IPS-11a (cell line): ENCODE data around the gene DAND5.

ENCODE experiments used
- H3K4me3 ChIP-seq: one replicate; pipeline ENCODE4 v1.5.1; 2013; ENCODE audit warnings: low read depth, low read length, control low read depth

Gene DAND5

GRCh38 chr19:13007292-13008045 is 38.1 kb downstream of the DAND5 start:
- no peak overlapping the region for H3K4me3 ChIP-seq

GRCh38 chr19:13008926-13009787 is 39.8 kb downstream of the DAND5 start:
- H3K4me3 ChIP-seq = no peak overlapping the region

DNA sequence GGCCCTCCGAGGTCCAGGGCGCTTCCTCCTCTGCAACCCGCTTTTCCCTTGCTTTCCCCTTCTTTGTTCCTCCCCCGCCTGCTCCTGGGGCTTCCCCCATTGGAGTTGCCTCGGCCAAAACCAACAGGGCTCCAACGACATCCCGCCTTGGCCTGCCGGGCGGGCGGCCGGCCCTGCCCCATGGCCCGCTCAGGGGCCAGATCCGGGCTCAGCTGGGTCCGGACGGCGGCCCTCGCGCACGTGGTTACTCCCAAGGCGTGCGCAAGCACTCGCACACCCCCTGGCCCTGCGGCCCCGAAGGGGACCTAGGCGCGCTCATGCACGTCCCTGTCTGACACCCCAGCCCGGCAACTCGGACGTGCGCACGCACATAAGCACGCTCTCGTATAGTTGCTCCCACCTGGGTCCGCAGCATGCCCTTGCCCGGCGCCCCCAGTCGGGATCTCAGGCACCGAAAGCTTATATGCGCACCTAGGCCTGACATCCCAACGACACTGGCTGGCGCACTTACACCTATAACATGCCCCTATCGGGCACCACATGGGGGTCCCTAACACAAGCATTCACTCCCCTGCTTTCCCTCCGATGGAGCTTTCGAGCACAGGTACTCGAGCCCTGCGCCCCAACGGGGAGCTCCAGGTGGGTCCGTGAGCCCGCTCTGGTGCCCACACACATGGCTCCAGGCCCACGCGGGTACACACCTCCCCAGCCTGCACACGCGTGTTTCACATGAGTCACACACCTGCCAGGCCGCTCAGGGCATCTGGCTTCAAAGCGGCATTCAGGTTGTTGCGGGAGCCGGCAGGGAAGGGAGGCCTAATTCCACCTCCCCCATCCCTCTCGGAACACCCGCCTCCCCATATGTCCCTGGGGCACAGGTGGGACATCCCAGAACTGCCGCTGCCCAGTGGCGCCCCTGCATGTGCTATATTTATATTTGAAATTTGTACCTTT is 40.9 kb downstream of the DAND5 start:
- H3K4me3 ChIP-seq = no peak overlapping the region

DNA sequence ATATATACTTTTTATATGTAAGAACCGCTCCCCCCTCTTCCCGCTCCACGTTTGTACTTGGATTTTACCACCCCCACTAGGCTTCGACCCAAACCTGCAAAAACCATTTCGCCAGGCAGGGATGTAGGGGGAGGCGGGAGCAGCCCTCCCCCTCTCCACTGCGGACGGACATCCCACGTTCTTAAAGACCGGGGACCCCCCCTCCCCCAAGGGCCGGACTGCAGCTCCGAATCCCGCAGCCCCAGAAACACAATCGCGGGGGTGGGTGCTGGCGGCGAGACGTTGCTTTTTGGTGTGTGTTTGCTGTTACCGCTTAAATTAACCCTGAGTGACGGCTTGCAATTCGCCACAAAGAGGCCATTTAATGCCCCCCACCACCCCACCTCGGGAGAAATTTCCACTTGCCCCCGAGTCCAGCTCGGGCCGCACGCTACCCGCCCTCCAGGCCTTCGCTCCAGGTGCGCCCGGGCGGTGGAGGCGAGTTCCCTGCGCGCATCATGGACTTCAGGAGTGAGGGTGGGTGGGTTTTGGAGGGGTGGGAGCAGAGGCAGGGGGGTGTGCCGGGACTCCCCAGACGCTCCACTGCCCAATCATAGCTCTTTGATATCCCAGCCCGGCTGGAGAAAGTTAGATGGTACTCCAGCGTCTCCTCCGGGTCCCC is 41.7 kb downstream of the DAND5 start:
- H3K4me3 ChIP-seq = no peak overlapping the region

DNA sequence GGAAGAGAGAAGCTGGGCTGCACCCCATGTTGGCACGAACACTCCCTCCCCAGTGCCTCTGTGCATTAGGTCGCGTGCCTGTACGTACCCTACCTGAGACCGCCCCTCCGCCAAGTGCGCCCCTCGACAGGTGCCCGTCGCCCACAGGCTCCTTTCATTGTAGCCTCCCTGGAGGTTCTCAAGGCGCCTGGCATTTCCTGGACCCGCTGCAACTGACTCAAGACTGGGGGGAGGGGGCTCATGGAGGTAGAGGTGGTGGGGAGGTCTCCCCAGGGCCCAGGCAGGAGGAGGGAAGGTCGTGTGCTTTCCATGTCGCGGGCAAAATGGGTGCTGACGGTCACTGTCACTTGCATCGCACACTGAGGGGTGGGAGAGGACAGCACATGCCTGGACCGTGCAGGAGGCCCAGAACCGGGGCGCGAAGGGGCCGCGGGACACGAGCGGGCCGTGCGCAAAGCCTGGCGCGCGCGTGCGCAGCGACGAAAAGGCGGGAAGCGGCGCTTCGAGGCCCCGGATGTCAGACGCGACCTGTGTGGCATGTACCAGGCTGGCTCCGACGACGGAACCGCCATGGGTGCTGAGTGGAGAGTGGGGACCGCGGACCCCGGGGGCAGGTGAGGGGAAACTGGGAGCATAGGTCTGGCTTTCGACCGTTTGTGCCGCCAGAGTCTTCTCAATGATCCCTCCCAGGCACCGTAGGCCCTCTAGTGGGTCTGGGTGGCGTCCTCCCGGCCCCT is 42.4 kb downstream of the DAND5 start:
- H3K4me3 ChIP-seq = no peak overlapping the region

- no peak overlapping the region for H3K4me3 ChIP-seq
These were observed 43.0 kb downstream of the DAND5 start for GRCh38 chr19:13012390-13012689.

GRCh38 chr19:13012690-13013608 is 43.6 kb downstream of the DAND5 start:
- H3K4me3 ChIP-seq = no peak overlapping the region

- H3K4me3 ChIP-seq = no peak overlapping the region
These were observed 44.3 kb downstream of the DAND5 start for GRCh38 chr19:13013649-13014048.

DNA sequence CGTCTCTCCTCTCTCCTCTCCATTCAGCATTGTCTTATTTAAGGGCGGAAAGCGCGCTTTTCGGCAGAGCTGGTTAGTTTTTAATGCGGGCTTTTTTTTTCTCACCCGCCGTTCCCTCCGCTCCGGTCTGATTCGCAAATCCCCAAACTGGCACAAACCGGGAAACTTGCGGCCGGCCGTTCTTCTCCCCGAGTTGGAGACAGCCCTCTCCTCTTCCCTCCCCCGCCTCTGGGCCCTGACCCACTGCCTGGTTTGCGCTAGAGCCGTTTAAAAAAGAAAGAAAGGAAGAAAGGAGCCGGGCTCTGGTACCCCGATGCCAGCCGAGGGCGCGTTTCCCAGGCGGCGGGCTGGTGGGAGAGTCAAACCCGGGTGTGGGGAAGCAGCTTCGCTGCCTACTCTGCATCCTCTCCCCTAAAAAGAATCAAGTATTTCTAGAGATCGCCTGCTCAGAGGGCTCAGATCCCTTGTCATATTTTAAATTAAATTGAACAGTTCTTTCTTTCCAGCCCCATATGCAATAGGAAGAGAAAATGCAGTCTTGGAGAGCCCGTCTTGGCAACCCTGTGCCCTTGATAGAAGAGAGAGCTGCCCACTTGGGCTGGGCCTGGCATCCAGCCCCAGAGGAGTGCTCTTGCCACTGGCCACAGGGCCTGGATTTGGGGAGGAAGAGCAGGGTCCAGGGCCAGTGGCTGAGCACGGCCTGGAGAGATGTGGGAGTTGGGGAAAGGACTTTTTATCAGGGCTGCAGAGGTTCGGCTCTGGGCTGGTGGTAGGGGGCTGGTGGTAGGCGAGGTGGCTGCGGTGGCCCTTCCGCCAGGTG is 44.9 kb downstream of the DAND5 start:
- no peak overlapping the region for H3K4me3 ChIP-seq

DNA sequence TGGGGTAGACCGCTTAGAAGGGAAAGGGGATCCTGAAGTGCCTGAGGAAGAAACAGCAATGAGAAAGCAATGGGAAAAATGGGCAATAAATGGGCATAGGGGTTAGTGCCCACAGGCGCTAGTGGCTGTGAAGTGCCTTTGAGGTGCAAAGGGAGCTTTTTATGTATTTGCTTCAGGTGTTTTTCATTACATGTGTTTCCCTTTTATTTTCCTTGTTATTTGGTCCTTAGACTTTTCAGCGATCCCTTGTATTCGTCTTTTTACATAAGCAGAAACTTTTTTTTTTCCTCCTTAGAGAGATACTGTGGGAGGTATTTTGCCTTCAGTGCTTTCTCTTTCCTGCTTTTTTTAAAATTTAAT is 45.5 kb downstream of the DAND5 start:
- no peak overlapping the region for H3K4me3 ChIP-seq

GRCh38 chr19:13015361-13016223 is 46.2 kb downstream of the DAND5 start:
- H3K4me3 ChIP-seq = no peak overlapping the region

GRCh38 chr19:13016245-13016627 is 46.9 kb downstream of the DAND5 start:
- H3K4me3 ChIP-seq = no peak overlapping the region

- no peak overlapping the region for H3K4me3 ChIP-seq
These were observed 47.4 kb downstream of the DAND5 start for GRCh38 chr19:13016628-13017305.

DNA sequence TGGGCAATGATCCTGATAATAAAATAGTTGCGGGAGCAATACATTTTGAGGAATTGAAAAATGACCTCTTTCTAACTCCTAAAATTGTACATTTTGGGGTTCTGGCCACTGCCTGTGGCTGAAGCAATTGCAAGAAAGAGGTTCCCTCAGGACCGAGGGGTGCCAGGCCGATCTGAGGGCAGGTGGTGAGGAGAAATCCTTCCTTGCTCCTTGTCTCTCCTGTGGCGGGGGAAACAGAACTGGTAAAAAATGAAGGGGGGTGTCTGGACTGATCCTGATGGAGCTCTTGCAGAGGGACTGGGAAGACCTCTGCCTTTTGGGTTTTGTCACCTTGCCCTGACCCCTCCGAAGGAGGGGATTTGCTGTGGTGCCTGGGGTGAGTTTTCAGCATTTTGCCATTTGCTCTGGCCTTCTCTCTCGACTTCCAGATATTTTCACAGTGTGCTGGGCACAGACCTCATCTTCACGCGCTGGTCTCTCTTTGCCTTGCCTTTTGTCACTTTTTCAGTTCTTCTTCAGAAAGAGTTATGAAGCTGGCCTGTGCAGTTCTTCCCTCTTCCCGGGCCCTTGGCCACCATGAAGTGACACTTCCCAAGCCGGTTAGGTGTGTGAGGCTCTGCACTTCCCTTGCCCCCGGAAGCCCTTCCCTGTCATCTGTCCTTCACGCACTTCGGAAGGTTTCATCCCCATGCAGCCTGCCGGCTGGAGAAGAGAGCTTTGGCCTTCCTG is 48.1 kb downstream of the DAND5 start:
- no peak overlapping the region for H3K4me3 ChIP-seq

DNA sequence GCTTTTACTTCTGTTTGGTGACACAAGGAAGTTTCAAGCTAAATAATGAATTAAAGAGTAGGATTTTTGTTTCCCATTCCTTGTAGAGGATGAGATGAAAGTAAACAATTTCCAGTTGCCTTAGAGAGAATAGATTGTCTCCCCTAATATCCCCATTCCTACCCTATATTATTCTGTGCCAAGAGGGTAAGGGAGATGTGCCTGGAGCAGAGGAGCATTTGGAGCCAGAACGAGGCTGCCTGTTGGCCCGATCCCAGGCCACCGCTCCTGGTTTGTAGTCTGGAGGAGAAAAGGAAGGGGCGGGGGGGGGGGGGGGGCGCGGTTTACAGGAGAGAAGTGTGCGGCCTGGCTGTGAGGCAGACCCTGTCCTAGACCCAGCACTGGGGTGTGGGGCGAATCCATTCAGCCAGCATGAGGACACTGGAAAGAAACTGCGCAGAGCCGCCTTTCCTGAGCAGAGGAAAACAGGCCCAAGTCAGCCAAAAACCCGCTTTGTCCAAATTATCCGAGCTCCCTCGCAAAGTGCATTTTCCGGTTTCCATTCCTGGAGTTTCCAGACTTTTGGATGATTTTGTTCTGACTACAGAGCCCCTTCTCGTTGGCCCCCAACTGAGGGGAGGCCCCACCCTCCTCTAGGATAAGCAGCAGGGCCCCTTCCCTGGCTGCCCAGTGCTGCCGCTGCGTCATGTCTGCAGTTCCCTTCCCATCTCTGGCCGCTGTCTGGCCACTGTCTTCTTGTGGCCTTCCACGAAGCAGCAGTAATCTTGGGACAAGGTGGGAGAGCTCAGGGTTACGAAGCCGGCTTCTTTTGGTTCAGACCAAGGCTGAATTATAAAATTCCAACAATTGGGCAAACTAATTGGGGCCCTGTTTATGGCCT is 48.9 kb downstream of the DAND5 start:
- no peak overlapping the region for H3K4me3 ChIP-seq
